BE2C (cell line): ENCODE results near the gene EWSR1.
A peak's percentile ranks its signal among the peaks of the same experiment; 100 is the strongest.

Experiments used
- DNase-seq: peaks from one replicate; pipeline ENCODE4 v3.0.0-alpha.2; 2020
- H3K27me3 ChIP-seq: fragments of 250-450 bp; sonication (Bioruptor Pico); 2 replicates; pipeline ENCODE4 v1.5.1; 2020; ENCODE audit warnings: mild to moderate bottlenecking
- H3K36me3 ChIP-seq: fragments of 250-450 bp; sonication (Bioruptor Pico); 2 replicates; pipeline ENCODE4 v1.5.1; 2020; ENCODE audit warnings: mild to moderate bottlenecking
- H3K4me1 ChIP-seq: fragments of 250-450 bp; sonication (Bioruptor Pico); 2 replicates; pipeline ENCODE4 v1.5.1; 2020
- H3K4me3 ChIP-seq: 2 replicates; pipeline ENCODE4 v1.5.1; 2011; ENCODE audit warnings: low read depth, low read length
- H3K9me3 ChIP-seq: fragments of 250-450 bp; sonication (Bioruptor Pico); 2 replicates; pipeline ENCODE4 v1.5.1; 2020
- TF ChIP-seq, protein P1 (sequence below): IDR thresholded peaks from 2 replicates; pipeline ENCODE4 v1.5.1; 2012; ENCODE audit warnings: mild to moderate bottlenecking, low read depth, low read length

EWSR1 gene

GRCh38 chr22:29268511-29269229 lies 602 bp downstream of the EWSR1 start:
- Histone ChIP-seq H3K9me3 (no peaks in the 10 kb centered on the region), H3K36me3 (peaks cover 78% of the 10 kb centered on the region), H3K27me3 (no peaks in the 10 kb centered on the region), H3K4me3 (peak overlapping the region; percentile 97), H3K4me1 (no peaks in the 10 kb centered on the region; the same call in 1 of the 2 replicates)
- peak; percentile 62 for DNase-seq
- TF ChIP-seq, protein P1, sequence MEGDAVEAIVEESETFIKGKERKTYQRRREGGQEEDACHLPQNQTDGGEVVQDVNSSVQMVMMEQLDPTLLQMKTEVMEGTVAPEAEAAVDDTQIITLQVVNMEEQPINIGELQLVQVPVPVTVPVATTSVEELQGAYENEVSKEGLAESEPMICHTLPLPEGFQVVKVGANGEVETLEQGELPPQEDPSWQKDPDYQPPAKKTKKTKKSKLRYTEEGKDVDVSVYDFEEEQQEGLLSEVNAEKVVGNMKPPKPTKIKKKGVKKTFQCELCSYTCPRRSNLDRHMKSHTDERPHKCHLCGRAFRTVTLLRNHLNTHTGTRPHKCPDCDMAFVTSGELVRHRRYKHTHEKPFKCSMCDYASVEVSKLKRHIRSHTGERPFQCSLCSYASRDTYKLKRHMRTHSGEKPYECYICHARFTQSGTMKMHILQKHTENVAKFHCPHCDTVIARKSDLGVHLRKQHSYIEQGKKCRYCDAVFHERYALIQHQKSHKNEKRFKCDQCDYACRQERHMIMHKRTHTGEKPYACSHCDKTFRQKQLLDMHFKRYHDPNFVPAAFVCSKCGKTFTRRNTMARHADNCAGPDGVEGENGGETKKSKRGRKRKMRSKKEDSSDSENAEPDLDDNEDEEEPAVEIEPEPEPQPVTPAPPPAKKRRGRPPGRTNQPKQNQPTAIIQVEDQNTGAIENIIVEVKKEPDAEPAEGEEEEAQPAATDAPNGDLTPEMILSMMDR, result no peak

DNA sequence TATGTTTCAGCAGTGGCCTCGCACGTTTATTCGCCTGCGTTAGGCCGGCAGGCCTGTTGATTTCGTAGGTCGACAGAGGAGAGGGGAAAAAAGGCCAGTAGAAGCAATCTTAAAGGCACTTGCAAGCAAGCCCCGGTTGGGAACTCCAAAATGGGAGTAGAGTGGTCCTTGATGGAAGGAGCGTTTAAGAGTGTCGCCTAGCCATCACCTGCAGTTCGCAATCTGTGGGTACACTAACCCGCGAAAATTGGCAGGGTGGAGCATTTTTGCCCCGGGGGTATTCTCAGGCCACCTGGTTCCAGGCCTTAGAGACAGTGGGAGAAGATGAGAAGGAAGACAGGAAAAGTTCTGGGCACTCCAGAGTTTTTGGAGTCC lies 1.1 kb downstream of the EWSR1 start:
- DNase-seq, result peak; percentile 33
- H3K27me3 ChIP-seq, result no peaks in the 10 kb centered on the region
- no peaks in the 10 kb centered on the region; the same call in 1 of the 2 replicates for H3K4me1 ChIP-seq
- peak overlapping the region; percentile 97 for H3K4me3 ChIP-seq
- H3K36me3 ChIP-seq, result peaks cover 79% of the 10 kb centered on the region
- TF ChIP-seq, protein P1, result no peak
- H3K9me3 ChIP-seq, result no peaks in the 10 kb centered on the region

GRCh38 chr22:29269731-29270474 lies 1.8 kb downstream of the EWSR1 start:
- no peak for DNase-seq
- peaks cover 79% of the 10 kb centered on the region for H3K36me3 ChIP-seq
- no peaks in the 10 kb centered on the region for H3K27me3 ChIP-seq
- no peaks in the 10 kb centered on the region for H3K9me3 ChIP-seq
- peak overlapping the region; percentile 97 for H3K4me3 ChIP-seq
- H3K4me1 ChIP-seq, result no peaks in the 10 kb centered on the region; the same call in 1 of the 2 replicates
- TF ChIP-seq, protein P1, result no peak

GRCh38 chr22:29270475-29271271 lies 2.6 kb downstream of the EWSR1 start:
- DNase-seq, result no peak
- TF ChIP-seq, protein P1, result no peak
- H3K9me3 ChIP-seq, result no peaks in the 10 kb centered on the region
- no peaks in the 10 kb centered on the region for H3K27me3 ChIP-seq
- H3K36me3 ChIP-seq, result peaks cover 79% of the 10 kb centered on the region
- peak overlapping the region; percentile 97 for H3K4me3 ChIP-seq
- no peaks in the 10 kb centered on the region; the same call in 1 of the 2 replicates for H3K4me1 ChIP-seq

GRCh38 chr22:29272624-29273023 lies 4.6 kb downstream of the EWSR1 start:
- H3K9me3 ChIP-seq, result no peaks in the 10 kb centered on the region
- peaks cover 89% of the 10 kb centered on the region for H3K36me3 ChIP-seq
- no peak for DNase-seq
- H3K4me1 ChIP-seq, result no peaks in the 10 kb centered on the region; the same call in 1 of the 2 replicates
- H3K27me3 ChIP-seq, result no peaks in the 10 kb centered on the region
- H3K4me3 ChIP-seq, result no peak overlapping the region
- TF ChIP-seq, protein P1, result no peak
